HG03571 (cell line): ENCODE data around the gene CCDC192.

Experiments
- ATAC-seq: cut with Tn5 transposase; IDR thresholded peaks from one replicate; pipeline ENCODE4 v1.9.1; 2021; ENCODE audit not compliant: unreplicated experiment

CCDC192 gene

DNA sequence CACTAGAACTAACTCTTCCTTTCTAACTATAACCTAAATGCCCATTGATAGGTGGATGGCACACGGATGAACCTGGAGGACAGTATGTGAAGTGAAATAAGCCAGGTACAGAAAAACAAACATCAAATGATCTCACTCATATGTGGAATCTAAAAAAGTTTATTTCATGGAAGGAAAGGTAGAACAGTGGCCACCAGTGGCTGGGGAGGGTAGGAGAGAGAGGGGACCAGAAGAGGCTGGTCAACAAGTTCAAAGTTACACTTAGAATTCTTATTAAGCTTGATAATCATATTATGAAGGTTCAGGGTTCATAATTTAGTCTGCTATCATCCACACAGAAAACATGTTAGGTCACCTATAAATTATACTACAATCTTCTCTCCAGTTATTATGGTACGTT lies 272.8 kb downstream of the CCDC192 start:
- no peak for ATAC-seq

DNA sequence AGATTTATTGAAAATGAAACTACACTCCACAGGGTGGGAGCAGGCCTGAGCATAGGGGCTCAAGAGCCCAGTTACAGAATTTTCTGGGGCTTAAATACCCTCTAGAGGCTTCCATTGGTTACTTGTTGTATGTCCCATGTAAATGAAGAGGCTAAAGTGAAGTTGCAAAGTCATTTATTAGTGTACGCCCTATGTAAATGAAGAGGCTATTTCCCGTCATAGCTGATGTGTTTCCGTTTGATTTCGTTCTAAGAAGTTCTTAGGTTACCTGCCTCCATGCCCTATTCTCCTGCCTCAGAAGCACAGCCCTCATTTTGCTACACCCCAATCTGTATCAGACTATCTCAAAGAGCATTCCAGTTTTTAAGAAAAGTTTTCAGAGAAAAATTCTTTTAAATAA lies 273.3 kb downstream of the CCDC192 start:
- ATAC-seq, result no peak

DNA sequence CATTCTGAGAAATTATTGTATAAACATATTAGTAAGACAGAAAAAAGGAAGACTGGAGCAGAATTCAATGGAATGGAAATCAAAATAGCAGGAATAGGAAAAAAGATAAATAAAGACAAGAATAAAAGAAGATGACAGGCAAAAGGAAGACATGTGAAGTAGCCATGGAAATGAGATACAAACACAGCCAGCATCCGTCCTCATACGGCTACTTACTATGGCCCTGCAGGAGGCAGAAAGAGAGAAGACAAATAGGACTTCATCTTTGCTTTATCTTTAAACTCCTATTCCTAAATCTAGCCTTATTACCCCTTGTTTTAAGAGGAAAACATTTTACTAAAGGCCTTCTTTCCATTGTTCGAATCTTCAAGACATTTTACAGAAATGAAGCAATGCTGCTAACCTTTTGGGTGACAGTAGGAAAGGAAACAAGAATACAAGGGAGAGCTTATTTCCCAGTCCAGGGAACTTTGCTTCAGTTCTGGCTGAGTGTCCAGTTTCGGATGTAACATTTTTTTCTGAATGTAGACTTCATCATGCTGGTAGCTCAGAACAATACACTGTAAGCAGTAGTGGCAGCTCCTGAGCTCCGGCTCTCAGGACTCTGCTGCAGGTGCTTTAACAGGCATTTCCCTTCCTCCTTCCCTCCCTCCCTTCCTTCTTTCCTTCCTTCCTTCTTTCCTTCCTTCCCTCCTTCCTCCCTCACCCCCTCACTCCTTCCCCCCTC lies 274.0 kb downstream of the CCDC192 start:
- ATAC-seq, result no peak

DNA sequence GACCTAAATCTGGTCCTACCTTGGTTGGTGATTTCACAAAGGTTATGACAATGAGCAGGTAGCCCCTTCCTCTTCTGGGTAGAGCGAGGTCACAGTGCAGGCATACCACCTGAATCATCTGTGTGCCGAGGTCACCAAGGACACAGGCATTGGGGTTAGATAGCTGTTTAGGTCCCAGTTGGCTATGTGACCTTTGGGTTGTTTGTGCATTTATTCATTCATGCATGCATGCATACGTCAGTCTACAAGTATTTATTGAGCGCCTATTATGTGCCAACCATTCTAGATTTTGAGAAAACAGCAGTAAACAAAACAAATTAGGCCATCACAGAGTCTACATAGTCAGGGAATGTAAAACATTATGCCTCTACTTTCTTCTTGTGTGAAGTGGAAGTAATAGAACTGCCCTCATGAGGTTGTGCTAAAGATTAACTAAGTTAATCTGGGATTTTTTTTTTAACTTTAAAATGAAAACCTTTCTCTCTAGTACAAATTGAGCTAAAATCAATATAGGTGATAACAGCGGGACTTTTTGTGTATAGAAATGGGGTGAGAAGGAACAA lies 275.6 kb downstream of the CCDC192 start:
- no peak for ATAC-seq

DNA sequence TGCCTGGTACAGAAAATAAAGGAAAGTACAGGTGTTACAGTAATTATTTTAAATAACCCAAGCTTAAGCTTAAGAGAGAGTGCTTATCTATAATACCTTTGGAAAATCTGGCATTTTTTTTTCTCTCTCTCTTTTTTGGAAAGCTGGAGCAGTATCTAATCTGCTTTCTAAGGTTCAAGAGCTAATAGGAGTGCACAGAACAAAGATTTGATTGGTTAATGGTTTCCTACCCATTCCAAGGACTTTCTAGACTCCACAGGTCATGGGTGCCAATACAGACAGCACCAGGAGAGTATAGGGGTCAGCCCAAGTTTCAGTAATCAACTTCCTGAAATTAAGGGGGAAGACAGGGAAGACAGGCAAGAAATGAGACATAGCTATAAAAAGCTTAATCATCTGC lies 276.3 kb downstream of the CCDC192 start:
- no peak for ATAC-seq

DNA sequence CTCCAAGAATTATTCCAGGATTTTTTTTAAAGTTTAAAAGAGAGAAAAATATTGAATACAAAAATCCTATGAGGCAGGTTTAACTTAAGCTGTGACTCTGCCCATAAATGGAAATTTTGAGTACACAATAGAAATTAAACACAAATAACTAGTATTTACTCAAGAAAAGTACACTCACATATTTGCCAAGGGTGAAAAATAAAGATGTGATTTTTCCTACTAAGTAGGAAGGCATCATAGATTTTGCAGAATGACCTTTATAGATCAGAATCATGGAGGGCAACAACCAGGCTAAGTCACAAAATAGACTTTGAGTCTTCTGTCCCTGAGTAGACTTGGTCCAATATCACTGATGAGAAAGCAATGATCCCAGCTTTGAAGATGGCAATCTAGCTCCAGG lies 277.7 kb downstream of the CCDC192 start:
- no peak for ATAC-seq

DNA sequence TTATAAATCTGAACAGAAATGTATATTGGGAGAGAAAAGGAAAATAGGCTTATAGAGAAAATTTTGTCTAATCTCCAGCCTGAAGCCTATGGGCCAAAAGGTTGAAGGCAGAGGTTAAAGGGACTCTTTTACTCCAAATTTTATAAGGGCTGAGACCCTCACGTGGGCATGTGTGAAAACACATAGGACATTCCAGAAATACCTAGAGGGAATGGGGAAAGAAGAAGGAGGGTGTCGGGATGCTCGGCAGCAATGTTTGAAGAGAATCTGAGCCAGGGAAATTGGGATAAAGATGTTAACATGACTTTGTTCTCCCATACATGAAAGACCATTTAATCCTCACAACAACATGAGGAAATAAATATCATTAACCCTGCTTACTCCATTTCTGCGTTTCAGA lies 278.3 kb downstream of the CCDC192 start:
- ATAC-seq, result no peak

DNA sequence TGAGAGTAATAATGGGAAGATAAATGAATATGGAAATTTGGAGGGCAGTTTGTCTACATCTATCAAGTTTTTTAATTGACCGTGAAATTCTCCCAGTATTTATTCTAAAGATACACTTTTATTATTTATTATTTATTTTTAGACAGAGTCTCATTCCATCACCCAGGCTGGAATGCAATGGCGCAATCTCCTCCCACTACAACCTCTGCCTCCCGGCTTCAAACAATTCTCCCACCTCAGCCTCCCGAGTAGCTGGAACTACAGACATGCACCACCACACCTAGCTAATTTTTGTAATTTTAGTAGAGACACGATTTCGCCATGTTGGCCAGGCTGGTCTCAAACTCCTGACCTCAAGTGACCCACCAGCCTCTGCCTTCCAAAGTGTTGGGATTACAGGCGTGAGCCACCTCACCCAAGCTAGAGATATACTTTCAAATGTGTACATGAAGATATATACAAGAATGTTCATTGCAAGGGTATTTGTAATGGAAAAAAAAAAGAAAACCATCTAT lies 282.7 kb downstream of the CCDC192 start:
- ATAC-seq, result no peak

DNA sequence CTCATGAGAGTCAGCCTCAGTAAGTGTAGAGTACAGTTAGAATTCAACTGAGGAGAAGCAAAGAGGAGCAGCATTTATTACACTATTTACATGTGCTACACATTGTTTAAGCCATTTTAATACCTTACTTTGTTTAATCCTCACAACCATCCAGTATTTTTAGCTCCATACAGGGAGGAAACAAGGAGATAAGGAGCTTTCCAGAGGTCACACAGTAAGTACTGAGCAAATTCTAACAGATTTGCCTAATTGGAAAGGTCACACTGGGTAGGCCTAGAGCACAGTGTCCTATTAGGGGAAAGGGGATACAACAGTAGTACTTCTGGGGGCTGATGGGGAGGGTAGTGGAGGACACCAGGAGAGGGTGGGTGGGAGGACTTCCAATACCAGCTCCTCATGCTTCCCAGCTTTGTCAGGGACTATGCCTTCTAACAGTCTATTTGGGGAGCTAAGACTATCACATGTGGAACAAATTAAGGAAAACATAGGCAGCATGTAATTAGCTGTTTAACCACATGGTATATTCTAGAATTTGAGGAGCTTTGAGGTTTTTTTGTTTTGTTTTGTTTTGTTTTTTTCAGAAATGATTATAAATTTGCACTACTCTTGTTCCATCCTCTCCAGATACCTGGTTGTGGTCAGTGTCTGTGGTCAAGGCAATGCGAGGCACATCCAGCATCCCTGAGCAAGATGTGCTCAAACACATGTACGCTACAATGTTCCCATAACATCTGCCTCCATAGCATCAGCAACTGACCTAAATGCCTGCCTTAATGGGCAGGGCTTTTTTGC lies 284.4 kb downstream of the CCDC192 start:
- no peak for ATAC-seq

DNA sequence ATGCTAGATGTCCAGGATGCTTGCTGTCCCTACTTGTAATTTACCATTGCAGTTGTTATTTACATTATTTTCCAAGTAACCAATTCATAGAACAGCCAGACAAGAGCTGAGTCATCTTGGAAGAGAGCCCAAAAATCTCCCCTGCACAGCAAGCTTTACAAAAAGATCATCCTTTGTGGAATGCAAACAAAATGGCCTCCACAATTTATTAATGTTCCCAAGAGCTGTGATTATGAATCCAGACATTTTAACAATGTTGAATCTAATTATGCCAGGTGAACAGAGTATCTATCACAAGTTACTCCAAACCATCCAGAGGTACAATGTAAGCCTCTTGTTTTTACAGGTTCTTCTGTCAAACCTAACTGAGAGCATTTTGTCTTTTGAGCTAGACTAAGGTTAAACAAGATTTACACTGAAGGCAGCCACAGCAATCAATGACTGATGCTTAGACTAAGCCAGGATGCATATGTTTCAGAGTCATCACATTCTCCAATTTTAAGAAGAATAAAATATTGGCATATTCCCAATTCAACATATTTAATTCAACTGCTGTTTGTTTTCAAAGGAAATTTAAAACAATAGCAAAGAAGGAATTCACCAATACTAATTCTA lies 285.1 kb downstream of the CCDC192 start:
- ATAC-seq, result no peak
